Bronchial epithelial cell (primary cell): ENCODE measurements around the gene TUBA4B. TPM values are rescaled to one million over a fixed set of nuclear protein-coding genes. Genes with fewer than 3 reads are reported as not detected.

Source experiments
- DNase-seq: peaks from one replicate; pipeline ENCODE4 v3.0.0-alpha.2; 2010; ENCODE audit warnings: low read depth
- FAIRE-seq: peaks from 2 replicates; lab custom pipeline; 2011; peaks lifted over from hg19 to GRCh38; lab: Jason Lieb, UNC
- H3K27me3 ChIP-seq: 2 replicates; pipeline ENCODE4 v1.5.1; 2011; ENCODE audit warnings: low read length; ENCODE audit not compliant: control insufficient read depth, insufficient read depth
- H3K36me3 ChIP-seq: 2 replicates; pipeline ENCODE4 v1.5.1; 2011; ENCODE audit warnings: low read length; ENCODE audit not compliant: control insufficient read depth, insufficient read depth
- H3K4me3 ChIP-seq: 2 replicates; pipeline ENCODE4 v1.5.1; 2011; ENCODE audit warnings: mild to moderate bottlenecking, low read depth, low read length, control low read depth
- CTCF ChIP-seq: IDR thresholded peaks from 2 replicates; pipeline ENCODE4 v1.5.1; 2011; ENCODE audit warnings: mild to moderate bottlenecking, moderate library complexity, low read length, control low read depth, inconsistent platforms; ENCODE audit not compliant: insufficient read depth, severe bottlenecking
- total RNA-seq: library from RNA; depleted of rRNA; stranded (reverse); fragments of >200 nt; gene quantifications from 2 replicates; pipeline ENCODE4 v1.2.1, GENCODE V29; 2014

Gene TUBA4B
- total RNA-seq, 1 donor from 2014 or later: not detected

DNA sequence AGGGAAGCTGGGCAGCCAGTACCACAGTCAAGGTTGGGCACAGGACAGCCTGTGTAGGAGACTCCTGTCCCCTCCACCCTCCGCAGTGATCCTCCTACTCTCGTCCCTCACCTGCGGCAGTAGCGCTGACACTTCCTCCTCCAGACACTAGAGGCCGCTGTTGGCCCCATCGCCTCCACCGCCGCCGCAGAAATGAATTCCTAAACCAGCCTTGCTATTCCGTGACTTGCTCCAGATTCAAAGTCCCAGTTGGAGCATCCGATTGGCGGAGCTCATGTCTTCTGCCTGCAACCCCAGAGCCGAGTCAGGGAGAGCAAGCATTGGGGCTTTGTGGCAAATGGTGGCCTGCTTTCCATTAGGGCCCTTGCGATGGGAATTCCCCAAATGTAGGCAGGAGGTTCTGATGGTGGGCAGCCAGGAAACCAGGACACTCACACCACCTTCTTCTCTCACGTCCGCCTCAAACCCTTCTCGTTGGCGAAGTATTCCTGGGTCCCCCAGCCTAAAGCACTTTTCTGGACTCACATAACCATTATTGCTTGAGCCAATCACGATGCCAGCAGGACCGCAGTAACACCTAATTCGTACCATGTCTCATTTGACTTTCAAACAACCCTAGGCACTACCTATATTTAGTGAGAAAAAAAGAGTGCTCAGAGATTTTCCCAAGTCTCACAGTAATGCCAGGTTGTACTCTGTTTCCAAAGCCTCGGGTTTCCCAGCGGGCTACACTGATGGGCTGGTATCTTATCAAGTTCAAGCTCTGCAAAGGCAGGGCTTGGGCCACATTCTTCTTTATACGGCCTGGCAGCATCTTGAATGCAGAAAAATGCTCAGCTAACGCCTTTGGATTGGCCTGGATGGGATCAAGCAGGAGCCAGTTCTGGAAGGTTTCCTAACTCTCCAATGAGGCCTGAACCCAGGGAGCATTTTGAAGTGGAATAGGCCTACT is 24.9 kb downstream of the TUBA4B start:
- DNase-seq: peak; percentile 70
- Histone ChIP-seq H3K27me3 (no peaks in the 10 kb centered on the region), H3K36me3 (peaks cover 15% of the 10 kb centered on the region), H3K4me3 (no peak overlapping the region)
- TF ChIP-seq CTCF: peak; percentile 95
- no peak for FAIRE-seq

DNA sequence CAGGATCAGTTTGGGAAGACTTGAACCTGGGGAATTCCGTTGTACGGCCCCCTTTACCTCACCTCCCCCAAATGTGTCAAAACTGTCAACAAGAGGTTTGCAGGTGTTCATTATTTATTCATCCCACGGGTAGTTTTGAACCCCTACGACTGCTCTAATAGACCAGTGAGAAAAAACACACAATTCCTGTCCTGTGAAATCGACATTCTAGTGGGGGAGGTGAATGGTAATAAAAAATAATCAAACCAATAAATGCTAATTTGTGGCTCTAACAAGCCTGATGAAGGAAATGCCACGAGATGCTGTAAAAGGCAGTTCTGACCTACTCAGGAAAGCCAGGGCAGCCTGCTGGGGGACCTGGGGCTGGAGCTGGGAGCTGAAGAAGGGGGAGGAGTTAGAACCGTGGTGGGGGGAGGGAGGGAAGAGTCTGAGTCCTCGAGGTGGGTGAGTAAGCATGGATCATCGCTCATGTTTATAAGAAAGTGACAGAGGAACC is 25.7 kb downstream of the TUBA4B start:
- peak overlapping the region; percentile 9 for H3K4me3 ChIP-seq
- no peak for FAIRE-seq
- no peaks in the 10 kb centered on the region for H3K27me3 ChIP-seq
- no peak for TF ChIP-seq CTCF
- peaks cover 15% of the 10 kb centered on the region for H3K36me3 ChIP-seq
- DNase-seq: no peak

DNA sequence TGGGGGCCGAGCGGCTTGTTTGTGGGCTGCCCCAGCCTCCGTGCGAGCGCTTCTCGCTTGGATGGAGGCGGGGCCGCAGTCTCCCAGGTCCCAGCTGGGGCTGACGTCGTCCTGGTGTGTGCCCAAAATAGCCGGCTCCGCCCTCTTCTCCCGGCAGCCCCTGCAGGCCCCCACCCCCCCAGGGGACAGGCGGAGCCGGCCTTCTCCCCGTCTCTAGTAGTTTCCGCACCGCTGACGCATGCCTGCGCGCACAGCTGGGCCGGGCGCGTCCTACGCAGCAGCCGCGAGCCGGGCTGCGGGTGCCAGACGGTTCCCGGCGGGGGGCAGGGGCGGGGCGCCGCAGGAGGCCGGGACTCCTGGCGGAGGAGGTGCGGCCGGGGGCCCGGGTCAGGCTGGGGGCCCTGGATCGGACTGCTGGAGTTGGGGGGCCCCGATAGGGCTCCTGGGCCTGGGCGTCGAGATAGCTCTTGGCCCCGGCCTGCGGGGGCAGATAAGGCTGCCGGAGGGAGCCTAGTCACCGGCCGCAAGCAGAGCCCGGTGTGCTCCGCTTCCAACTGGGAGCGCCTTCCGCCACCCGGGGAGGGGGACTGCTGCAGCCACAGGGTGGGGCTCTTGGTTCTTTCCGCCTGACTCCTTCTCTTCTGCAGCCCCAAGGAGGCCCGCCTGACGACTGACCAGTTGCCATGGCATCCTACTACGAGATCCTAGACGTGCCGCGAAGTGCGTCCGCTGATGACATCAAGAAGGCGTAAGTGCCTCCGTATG is 26.3 kb downstream of the TUBA4B start, which contains the start of gene DNAJB2:
DNAJB2 (plus strand) TSS at position 216 of the 765 bp plus-strand sequence; CDS start at position 684, 468 bp downstream.
- peak; percentile 97 for DNase-seq
- TF ChIP-seq CTCF: peak; percentile 20
- no peak for FAIRE-seq

GRCh38 chr2:219279916-219280516 is 27.0 kb downstream of the TUBA4B start:
- Histone ChIP-seq H3K27me3 (no peaks in the 10 kb centered on the region), H3K4me3 (peak overlapping the region; percentile 49), H3K36me3 (peaks cover 26% of the 10 kb centered on the region)
- FAIRE-seq (no peak), DNase-seq (no peak)
- no peak for TF ChIP-seq CTCF

More for the DNA sequence above, 26.3 kb downstream of the TUBA4B start, which contains the start of gene DNAJB2:
- Histone ChIP-seq H3K36me3 (peaks cover 19% of the 10 kb centered on the region), H3K4me3 (peak within 1 kb of the TSS; percentile 49), H3K27me3 (no peaks in the 10 kb centered on the region)

- no peak overlapping the region for H3K4me3 ChIP-seq
- FAIRE-seq: no peak
- no peak for DNase-seq
- no peak for TF ChIP-seq CTCF
- H3K36me3 ChIP-seq: peaks cover 31% of the 10 kb centered on the region
- H3K27me3 ChIP-seq: no peaks in the 10 kb centered on the region
Observed at GRCh38 chr2:219280651-219281050, 27.6 kb downstream of the TUBA4B start.
